SJSA1 (cell line): Measurements from ENCODE around the gene LPP. TPM values are rescaled to one million over a fixed set of nuclear protein-coding genes. Genes with fewer than 3 reads are reported as not detected.

ENCODE experiments used
- DNase-seq, 2 experiments: peaks; one replicate each; pipeline ENCODE4 v3.0.0-alpha.2; 2015 to 2020; ENCODE audit warnings: low spot score in 2 of 2, low read depth in 1 of 2
- H3K27ac ChIP-seq: fragments of 250-450 bp; sonication (Bioruptor Pico); 2 replicates; pipeline ENCODE4 v1.5.1; 2020; ENCODE audit warnings: mild to moderate bottlenecking, moderate library complexity
- H3K27me3 ChIP-seq: fragments of 250-450 bp; sonication (Bioruptor Pico); replicated peaks from 2 replicates; pipeline ENCODE4 v1.5.1; 2020; ENCODE audit warnings: mild to moderate bottlenecking, moderate library complexity
- H3K36me3 ChIP-seq: fragments of 250-450 bp; sonication (Bioruptor Pico); 2 replicates; pipeline ENCODE4 v1.5.1; 2020; ENCODE audit warnings: mild to moderate bottlenecking
- H3K4me1 ChIP-seq: fragments of 250-450 bp; sonication (Bioruptor Pico); replicated peaks from 2 replicates; pipeline ENCODE4 v1.6.1; 2021; ENCODE audit warnings: mild to moderate bottlenecking
- H3K4me3 ChIP-seq: fragments of 250-450 bp; sonication (Bioruptor Pico); 2 replicates; pipeline ENCODE4 v1.5.1; 2020; ENCODE audit warnings: mild to moderate bottlenecking
- H3K9me3 ChIP-seq: fragments of 250-450 bp; sonication (Bioruptor Pico); replicated peaks from 2 replicates; pipeline ENCODE4 v1.5.1; 2020; ENCODE audit warnings: mild to moderate bottlenecking
- total RNA-seq: library from RNA; depleted of rRNA; stranded (reverse); fragments of >200 nt; shearing (Covaris generic); gene quantifications from 2 replicates; pipeline ENCODE4 v1.2.3, GENCODE V29; 2014

Gene LPP
- total RNA-seq, 1 experiment from 2014 or later: 132 TPM

DNA sequence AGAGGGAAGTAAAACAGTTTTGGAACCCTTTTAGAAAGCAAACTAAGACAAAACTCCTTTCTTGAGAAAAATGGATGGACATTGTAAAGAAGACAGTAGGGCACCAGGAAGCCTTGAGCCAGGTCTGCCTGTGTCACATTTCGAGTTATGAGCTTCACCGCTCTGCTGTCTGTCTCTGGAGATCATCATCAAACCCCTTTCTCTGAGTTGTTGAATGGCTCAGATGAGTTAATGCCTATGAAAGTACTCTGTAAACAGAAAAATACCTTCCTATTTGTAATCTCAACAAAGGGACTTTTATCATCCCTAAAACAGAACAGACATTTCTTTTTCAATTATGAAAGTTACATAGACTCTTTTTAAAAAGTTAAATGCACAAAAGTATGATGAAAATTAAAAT is 145.8 kb downstream of the LPP start:
- peaks cover 55% of the 10 kb centered on the region for H3K4me1 ChIP-seq
- no peak overlapping the region for H3K4me3 ChIP-seq
- H3K27me3 ChIP-seq: no peaks in the 10 kb centered on the region
- no peak overlapping the region for H3K27ac ChIP-seq
- no peaks in the 10 kb centered on the region for H3K9me3 ChIP-seq
- no peak for DNase-seq
- peaks cover 30% of the 10 kb centered on the region for H3K36me3 ChIP-seq

DNA sequence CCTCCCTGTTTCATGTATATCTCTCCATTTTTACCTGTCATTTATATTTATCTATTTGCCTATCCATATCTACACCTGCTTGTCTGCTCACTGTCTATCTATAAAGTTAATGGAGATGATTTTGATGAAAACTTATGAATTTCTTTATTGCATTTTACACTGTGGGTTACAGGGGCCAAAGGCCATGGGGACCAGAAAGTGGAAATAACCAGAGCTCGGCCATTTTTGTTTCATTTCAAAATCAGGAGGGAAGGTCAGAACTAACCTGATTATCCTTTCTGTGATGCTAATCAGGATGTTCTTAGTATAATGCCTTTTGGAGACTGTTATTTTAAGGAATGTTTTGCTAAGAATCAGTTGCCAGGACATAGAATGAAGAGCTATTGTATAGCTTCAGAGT is 147.2 kb downstream of the LPP start:
- no peaks in the 10 kb centered on the region for H3K9me3 ChIP-seq
- no peak overlapping the region for H3K27ac ChIP-seq
- peaks cover 41% of the 10 kb centered on the region for H3K4me1 ChIP-seq
- DNase-seq: no peak
- H3K27me3 ChIP-seq: no peaks in the 10 kb centered on the region
- no peak overlapping the region for H3K4me3 ChIP-seq
- peaks cover 35% of the 10 kb centered on the region for H3K36me3 ChIP-seq

DNA sequence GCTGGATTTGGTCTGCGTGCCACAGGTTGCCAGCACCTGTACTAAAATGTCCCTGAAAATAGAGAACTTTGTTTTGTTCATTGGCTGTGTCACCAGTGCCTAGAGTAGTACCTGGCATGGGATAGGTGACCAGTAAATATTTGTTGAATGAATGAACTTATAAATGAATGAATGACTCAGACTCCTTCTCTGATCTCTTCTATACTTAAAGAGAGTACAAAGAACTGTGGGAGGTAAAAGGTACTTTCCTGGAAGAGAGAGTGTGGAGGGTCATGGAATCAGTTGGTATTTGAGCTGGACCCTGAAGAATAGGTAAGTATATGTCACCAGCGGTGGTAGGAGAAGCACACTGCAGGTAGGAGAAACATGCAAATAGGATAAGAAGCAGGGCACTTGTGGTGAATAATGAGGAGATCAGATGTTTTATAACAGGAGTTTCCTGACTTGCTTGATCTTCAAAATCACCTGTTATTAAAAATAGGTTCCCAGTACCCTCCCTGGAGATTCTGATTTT is 149.4 kb downstream of the LPP start:
- no peak overlapping the region for H3K27ac ChIP-seq
- no peaks in the 10 kb centered on the region for H3K27me3 ChIP-seq
- H3K9me3 ChIP-seq: no peaks in the 10 kb centered on the region
- DNase-seq: no peak
- peaks cover 45% of the 10 kb centered on the region for H3K36me3 ChIP-seq
- no peak overlapping the region for H3K4me3 ChIP-seq
- H3K4me1 ChIP-seq: peaks cover 22% of the 10 kb centered on the region

DNA sequence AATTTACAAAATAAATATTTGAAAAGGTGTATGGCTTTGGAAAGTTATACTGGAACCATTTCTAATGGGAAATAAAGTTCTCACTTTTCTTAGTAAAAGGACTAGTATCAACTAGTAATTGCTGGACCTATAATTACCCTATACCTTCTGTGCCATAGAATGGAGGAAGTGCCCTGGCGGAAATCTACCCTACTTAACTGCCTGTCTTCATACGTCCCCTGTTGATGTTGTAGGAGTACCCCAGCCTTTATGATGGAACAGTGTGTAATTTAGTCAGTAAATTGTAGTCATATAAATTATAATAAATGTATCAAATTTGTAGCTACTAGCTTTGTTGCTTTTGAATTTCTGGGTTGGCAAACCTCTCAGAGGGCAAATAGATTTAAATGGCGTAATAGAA is 149.9 kb downstream of the LPP start:
- no peak overlapping the region for H3K4me3 ChIP-seq
- H3K4me1 ChIP-seq: peaks cover 17% of the 10 kb centered on the region
- no peaks in the 10 kb centered on the region for H3K9me3 ChIP-seq
- DNase-seq: no peak
- H3K27ac ChIP-seq: no peak overlapping the region
- peaks cover 45% of the 10 kb centered on the region for H3K36me3 ChIP-seq
- H3K27me3 ChIP-seq: no peaks in the 10 kb centered on the region

DNA sequence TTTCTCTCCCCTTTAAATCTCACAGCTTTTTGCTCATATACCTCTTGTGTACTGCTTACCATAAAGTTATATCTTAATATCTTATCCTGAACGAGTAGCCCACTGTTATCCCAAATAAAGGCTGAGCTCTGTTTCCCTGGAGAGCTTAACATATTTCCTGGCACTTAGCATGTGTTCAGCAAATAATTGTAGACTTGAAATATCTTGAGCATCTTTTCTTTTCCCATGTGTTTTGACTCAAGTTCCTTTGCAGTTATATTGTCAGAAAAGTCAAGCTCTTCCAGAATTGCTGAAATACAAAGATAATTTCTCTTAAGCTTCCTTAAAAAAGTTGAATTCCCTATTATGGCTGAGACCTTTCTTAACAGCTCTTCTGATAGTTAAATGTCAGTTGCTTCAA is 150.5 kb downstream of the LPP start:
- H3K27me3 ChIP-seq: no peaks in the 10 kb centered on the region
- DNase-seq: no peak
- H3K36me3 ChIP-seq: peaks cover 42% of the 10 kb centered on the region
- H3K9me3 ChIP-seq: no peaks in the 10 kb centered on the region
- no peak overlapping the region for H3K27ac ChIP-seq
- no peak overlapping the region for H3K4me3 ChIP-seq
- peaks cover 10% of the 10 kb centered on the region for H3K4me1 ChIP-seq

DNA sequence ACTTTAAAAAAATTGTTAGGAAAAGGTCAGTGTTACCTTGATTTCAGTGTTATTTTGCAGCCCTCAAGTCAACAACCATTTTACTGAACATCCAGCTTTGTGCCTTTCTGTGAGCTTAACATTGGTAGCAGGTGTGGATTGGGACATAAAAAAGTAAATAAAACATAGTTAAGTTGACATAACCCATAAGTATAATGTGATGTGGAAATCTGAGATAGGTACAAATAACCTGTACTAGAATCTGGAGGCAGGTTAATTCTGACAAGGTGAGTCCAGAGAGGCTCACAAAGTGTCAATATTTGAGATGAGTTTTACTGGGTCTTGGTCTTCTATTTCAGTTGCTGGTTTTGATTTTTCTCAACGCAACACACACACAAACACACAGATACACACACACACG is 151.3 kb downstream of the LPP start:
- Histone ChIP-seq H3K9me3 (no peaks in the 10 kb centered on the region), H3K27me3 (no peaks in the 10 kb centered on the region), H3K36me3 (peaks cover 42% of the 10 kb centered on the region), H3K4me3 (no peak overlapping the region), H3K4me1 (peaks cover 3% of the 10 kb centered on the region; the same call in 1 of the 2 replicates), H3K27ac (no peak overlapping the region)
- DNase-seq: no peak

DNA sequence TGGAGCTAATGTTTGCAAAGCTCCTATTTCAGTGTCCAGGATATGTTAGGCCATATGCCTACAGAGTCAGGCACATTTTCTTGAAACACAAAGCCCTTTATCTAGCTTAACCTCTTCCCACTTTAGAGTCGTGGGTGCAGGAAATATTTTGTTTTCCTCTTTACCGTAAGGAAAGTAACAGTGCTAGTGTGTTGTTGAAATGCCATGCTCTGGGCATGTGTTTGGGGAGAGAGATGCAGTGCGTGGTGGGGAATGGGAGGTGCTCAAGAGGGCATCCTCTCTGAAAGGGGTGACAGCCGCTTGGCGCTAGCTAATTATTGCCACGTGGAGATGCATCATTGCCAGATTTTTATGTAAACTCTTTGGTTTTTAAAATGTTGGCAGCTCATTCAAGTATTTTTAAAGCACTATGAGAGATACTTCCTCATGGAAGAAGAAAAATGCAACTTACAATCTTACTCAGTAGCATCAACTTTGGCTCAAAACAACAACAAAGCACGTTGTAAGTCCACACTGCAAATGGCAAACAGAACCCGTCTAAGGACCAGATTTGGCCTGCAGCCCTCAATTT is 152.6 kb downstream of the LPP start:
- Histone ChIP-seq H3K27ac (no peak overlapping the region), H3K4me1 (peaks cover 3% of the 10 kb centered on the region; the same call in 1 of the 2 replicates), H3K9me3 (no peaks in the 10 kb centered on the region), H3K27me3 (no peaks in the 10 kb centered on the region), H3K36me3 (peaks cover 42% of the 10 kb centered on the region), H3K4me3 (no peak overlapping the region)
- no peak for DNase-seq

DNA sequence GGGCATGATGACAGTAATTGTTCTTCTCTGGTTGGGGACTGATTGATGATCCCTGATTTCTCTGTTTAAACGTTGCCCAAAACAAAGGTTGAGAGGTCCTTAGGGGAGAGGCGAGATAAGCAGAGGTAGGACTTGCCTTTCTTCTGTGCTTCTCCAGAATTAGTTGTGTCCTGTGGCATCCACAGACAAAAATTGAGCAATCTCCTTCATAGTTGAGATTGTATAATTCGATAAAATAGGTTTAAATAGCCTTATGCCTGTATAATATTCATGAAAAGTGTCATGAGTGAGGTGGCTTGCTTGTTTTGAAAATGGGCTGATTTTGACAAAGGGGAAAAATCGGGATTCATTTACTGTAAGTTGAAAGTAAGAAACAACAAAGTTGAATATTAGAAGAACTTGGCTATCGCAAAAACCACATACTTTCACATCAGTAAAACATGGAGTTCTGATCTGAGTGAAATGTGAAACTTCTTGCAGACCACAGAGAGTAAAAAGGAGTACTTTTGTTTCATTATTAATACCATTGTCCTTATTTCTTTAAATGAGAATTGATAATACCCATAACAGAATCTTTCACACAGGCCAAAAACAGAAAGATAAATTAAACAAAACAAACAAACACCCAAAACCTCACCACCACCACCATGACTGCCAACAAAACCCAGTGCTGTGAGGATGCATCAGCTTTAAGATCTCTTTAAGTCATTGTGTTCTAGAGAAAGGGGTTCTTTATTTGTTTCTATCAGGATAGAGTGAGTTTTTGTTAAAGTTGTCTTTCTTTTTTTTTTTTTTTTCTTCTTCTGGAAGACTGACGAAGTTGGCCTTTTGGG is 155.7 kb downstream of the LPP start:
- no peak for DNase-seq
- Histone ChIP-seq H3K36me3 (peaks cover 27% of the 10 kb centered on the region), H3K27me3 (no peaks in the 10 kb centered on the region), H3K9me3 (no peaks in the 10 kb centered on the region), H3K27ac (no peak overlapping the region), H3K4me1 (no peaks in the 10 kb centered on the region; the same call in 1 of the 2 replicates), H3K4me3 (no peak overlapping the region)

DNA sequence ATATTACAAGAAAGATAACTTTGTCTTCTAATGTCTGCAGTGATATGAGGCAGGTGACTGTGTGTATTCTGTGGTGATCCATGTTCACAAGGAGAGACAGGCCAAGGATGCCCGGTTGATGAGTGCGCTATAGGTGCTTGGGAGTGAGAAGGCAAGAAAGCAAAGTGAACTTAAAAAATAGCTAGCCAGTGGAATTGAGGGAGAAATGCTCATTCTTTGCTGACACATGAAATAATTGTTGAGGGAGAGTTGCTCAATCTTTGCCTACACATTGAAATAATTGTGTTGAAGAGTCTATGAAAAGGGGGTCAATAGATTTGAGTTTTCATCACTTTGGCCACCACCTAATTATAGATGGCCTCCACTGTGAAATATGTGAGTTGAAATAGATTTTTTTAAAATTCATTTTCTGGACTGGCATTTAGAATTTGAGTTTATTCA is 156.3 kb downstream of the LPP start:
- H3K9me3 ChIP-seq: no peaks in the 10 kb centered on the region
- H3K27ac ChIP-seq: no peak overlapping the region
- no peak overlapping the region for H3K4me3 ChIP-seq
- H3K4me1 ChIP-seq: no peaks in the 10 kb centered on the region; the same call in 1 of the 2 replicates
- peaks cover 26% of the 10 kb centered on the region for H3K36me3 ChIP-seq
- H3K27me3 ChIP-seq: no peaks in the 10 kb centered on the region
- no peak for DNase-seq

DNA sequence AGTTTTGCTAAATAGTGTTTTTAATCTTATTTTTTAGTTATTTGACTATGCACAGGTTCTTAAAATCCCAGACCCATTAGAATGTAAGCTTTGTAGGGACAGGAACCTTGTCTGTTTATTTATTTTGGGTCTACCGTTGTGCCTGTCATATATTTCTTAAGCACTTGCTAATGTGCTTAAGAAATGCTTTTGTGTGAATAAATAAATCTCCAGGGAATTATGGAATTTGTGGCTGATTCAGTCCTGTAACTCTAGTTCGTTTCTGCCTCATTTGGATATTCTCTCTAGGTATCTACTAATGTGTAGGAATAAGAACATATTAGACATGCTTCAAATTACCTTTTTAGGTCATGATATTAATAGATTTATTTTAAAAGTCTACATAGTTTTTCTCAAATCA is 161.6 kb downstream of the LPP start:
- Histone ChIP-seq H3K27me3 (no peaks in the 10 kb centered on the region), H3K27ac (no peak overlapping the region), H3K36me3 (0 out of 2 replicates have a peak, but pooled peaks cover 6% of the 10 kb centered on the region), H3K4me3 (no peak overlapping the region), H3K4me1 (peaks cover 13% of the 10 kb centered on the region), H3K9me3 (no peaks in the 10 kb centered on the region)
- no peak for DNase-seq

DNA sequence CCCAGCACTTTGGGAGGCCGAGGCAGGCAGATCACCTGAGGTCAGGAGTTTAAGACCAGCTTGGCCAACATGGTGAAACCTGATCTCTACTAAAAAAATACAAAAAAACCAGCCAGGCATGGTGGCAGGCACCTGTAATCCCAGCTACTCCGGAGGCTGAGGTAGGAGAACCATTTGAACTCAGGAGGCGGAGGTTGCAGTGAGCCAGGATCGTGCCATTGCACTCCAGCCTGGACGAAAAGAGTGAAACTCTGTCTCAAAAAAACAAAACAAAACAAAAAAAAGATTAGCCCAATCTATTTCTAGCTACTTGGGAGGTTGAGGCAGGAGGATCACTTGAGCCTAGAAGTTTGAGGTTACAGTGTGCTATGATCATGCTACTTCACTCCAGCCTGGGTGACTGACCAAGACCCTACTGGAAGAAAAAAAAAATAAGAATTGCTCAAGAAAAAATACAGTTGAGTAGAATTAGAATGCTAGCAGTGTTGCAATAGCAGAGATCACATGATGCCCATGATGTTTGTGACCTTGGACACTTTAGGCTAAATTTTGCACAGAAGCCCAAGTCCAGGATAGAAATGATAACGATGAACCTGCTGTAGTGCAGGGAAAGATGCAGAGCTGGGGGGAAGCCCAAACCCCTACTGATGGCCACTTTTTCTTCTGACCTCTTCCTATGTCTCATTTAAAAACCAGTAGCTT is 162.2 kb downstream of the LPP start:
- H3K9me3 ChIP-seq: no peaks in the 10 kb centered on the region
- H3K4me3 ChIP-seq: no peak overlapping the region
- no peak overlapping the region for H3K27ac ChIP-seq
- H3K36me3 ChIP-seq: 0 out of 2 replicates have a peak, but pooled peaks cover 10% of the 10 kb centered on the region
- peaks cover 18% of the 10 kb centered on the region for H3K4me1 ChIP-seq
- no peaks in the 10 kb centered on the region for H3K27me3 ChIP-seq
- DNase-seq: no peak

DNA sequence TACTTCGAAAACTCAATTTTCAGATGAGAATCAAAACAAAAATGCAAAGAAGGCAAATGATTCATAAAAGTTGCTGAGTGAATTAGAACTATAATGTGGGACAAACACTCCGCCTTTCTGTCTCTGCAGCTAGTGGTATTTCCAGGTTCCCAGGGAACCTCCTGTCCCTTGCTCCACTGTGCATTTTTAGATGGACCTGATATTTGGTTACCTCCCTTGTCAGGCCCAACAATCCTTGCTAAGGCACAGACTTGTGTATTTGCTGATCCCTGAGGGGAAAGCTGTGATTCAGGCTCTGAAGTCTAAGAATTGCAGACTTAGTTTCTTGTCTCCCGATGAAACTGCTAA is 162.7 kb downstream of the LPP start:
- no peak overlapping the region for H3K27ac ChIP-seq
- H3K27me3 ChIP-seq: no peaks in the 10 kb centered on the region
- H3K4me1 ChIP-seq: peaks cover 18% of the 10 kb centered on the region
- no peaks in the 10 kb centered on the region for H3K9me3 ChIP-seq
- H3K36me3 ChIP-seq: 0 out of 2 replicates have a peak, but pooled peaks cover 10% of the 10 kb centered on the region
- no peak for DNase-seq
- H3K4me3 ChIP-seq: no peak overlapping the region

DNA sequence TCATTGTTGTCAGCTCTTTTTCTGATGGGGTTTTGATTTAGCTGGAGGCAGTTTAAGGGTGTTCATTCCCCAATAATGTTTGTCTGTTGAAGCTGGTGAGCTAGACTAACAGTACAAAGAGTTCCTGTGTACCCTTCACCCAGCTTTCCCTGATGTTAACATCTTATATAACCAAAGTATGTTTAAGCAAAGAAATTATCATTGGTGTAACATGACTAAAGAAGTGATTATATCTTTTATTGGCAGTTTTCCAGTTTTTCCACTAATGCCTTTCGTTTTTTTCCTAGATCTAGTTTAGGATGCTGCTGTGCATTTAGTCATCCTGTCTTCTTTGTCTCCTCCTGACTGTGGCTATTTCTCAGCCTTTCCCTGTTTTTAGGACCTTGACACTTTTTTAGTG is 165.6 kb downstream of the LPP start:
- no peaks in the 10 kb centered on the region for H3K9me3 ChIP-seq
- H3K27me3 ChIP-seq: no peaks in the 10 kb centered on the region
- H3K36me3 ChIP-seq: peaks cover 15% of the 10 kb centered on the region; the same call in 1 of the 2 replicates
- peaks cover 18% of the 10 kb centered on the region for H3K4me1 ChIP-seq
- no peak overlapping the region for H3K4me3 ChIP-seq
- DNase-seq: no peak
- no peak overlapping the region for H3K27ac ChIP-seq

DNA sequence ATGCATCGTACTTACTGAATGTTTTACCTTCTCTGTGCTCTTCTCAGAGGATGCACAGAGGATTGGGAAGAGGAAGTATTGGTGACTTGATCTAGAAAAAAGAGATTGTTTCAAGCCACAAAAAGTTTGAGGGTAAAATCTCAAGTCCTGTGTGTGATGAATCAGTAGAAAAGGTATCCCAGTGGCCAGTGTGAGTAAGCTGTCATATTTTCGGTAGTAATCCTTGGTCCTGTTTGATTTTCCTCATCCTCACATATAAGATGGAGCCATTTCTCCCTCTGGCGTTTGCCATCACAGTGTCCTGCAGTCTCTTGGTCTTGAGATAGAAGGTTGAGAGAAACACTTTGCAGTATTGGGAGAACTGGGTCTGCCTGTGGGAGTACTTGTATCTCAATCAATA is 166.8 kb downstream of the LPP start:
- no peak overlapping the region for H3K27ac ChIP-seq

More for the DNA sequence above, 166.8 kb downstream of the LPP start:
- H3K27me3 ChIP-seq: no peaks in the 10 kb centered on the region
- peaks cover 17% of the 10 kb centered on the region for H3K36me3 ChIP-seq
- DNase-seq: no peak
- no peaks in the 10 kb centered on the region for H3K9me3 ChIP-seq
- peaks cover 18% of the 10 kb centered on the region for H3K4me1 ChIP-seq
- H3K4me3 ChIP-seq: no peak overlapping the region
